A549 (cell line): ENCODE measurements around the gene MAP7D1.

Experiments used
- EHMT2 ChIP-seq: fragments of 200-600 bp; sonication (generic); IDR thresholded peaks from 2 replicates; pipeline ENCODE4 v1.6.1; 2016; ENCODE audit warnings: antibody characterized with exemption, low read depth, mild to moderate bottlenecking, moderate library complexity
- EP300 ChIP-seq, 2 experiments: fragments of >200 bp; sonication (Bioruptor Twin); formaldehyde crosslinking; IDR thresholded peaks; 2 replicates in 1 of 2; 3 replicates in 1 of 2; pipeline ENCODE4 v1.6.1; 2016 to 2017
- HOXA7 ChIP-seq: fragments of 250-450 bp; sonication (Bioruptor Pico); IDR thresholded peaks from 2 replicates; pipeline ENCODE4 v1.5.0; 2020; ENCODE audit warnings: mild to moderate bottlenecking, moderate library complexity
- JUNB ChIP-seq: fragments of >200 bp; sonication (Bioruptor Twin); formaldehyde crosslinking; IDR thresholded peaks from 2 replicates; pipeline ENCODE4 v1.6.1; 2016
- MYC ChIP-seq: IDR thresholded peaks from 2 replicates; pipeline ENCODE4 v1.6.1; 2012; ENCODE audit warnings: mild to moderate bottlenecking, inconsistent platforms, low read length, improper control_type of control experiment, borderline replicate concordance
- PBX3 ChIP-seq: IDR thresholded peaks from 2 replicates; pipeline ENCODE4 v1.6.1; 2012
- PHF8 ChIP-seq: fragments of 200-600 bp; sonication (generic); IDR thresholded peaks from 2 replicates; pipeline ENCODE4 v1.6.1; 2016; ENCODE audit warnings: low read depth, mild to moderate bottlenecking, antibody characterized with exemption, moderate library complexity, borderline replicate concordance
- POLR2AphosphoS2 ChIP-seq: conservative IDR thresholded peaks from 2 replicates; pipeline ENCODE4 v1.6.1; 2012; ENCODE audit warnings: low read length, improper control_type of control experiment, inconsistent platforms
- RAD21 ChIP-seq, 2 experiments: fragments of >200 bp in 1 of 2; sonication (Bioruptor Twin) in 1 of 2; formaldehyde crosslinking in 1 of 2; IDR thresholded peaks in 1 of 2; conservative IDR thresholded peaks in 1 of 2; 2 replicates in 1 of 2; 3 replicates in 1 of 2; pipeline ENCODE4 v1.6.1; 2012 to 2018; ENCODE audit warnings: inconsistent platforms in 1 of 2
- SMC3 ChIP-seq: fragments of >200 bp; sonication (Bioruptor Twin); formaldehyde crosslinking; IDR thresholded peaks from 3 replicates; pipeline ENCODE4 v1.6.1; 2018; ENCODE audit warnings: inconsistent platforms
- TFCP2L1 ChIP-seq: fragments of 250-450 bp; sonication (Bioruptor Pico); IDR thresholded peaks from 2 replicates; pipeline ENCODE4 v1.5.0; 2021; ENCODE audit warnings: mild to moderate bottlenecking
- TF ChIP-seq, protein P1 (sequence below): fragments of >200 bp; sonication (Bioruptor Twin); formaldehyde crosslinking; IDR thresholded peaks from 3 replicates; pipeline ENCODE4 v1.5.1; 2016
- TF ChIP-seq, protein P2 (sequence below): fragments of 450-650 bp; IDR thresholded peaks from 2 replicates; pipeline ENCODE4 v1.6.1; 2014; ENCODE audit warnings: antibody characterized with exemption

DNA sequence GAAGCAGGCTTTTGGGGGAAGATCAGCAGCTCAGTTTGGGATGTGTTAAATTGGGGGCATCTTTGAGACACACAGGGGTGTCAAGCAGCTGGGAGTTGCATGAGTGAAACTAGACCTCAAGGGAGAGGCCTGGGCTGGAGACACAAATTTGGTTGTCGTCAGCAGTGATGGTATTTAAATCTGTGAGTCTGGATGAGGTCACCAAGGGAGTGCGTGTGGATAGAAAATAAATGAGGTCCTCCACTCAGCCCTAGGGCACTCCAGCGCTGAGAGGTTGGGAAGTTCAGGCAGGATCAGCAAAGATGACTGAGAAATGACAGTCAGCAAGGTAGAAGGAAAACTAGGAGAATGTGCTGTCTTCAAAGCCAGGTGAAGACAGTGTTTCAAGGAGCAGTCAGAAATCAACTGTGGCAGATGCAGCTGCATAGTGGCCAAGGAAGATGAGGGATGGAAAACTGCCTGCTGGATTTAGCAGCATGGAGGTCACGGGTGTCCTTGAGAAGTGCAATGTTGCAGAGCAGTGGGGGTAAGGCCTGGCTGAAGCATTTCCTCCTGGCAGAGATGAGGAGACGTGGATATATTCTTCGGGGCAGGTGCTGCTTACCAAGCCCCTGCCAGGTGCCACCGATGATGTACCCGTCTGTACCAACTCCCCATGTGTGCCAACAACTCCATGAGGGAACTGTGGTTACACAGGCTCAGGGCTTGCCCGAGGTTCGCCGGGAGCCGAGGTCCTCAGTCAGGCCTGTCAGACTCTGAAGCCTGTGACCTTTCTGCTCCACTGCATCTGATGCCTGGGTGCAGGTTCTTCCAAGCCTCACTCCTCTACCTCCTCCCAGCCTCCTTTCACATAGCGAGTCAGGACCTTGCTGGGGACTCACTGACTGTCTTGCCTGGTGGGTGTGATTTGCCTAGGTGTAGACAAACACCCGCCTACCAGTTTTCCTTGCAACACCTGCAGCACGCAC is 11.3 kb downstream of the MAP7D1 start:
- TF ChIP-seq JUNB (no peak), EP300 (IDR thresholded peaks at IDR 0.05) (no peak), PBX3 (no peak), TFCP2L1 (CRISPR knock-in tag) (no peak), HOXA7 (CRISPR knock-in tag) (no peak), PHF8 (no peak), MYC (no peak), EHMT2 (no peak), POLR2AphosphoS2 (no peak), RAD21 (conservative IDR thresholded peaks at IDR 0.05 in 1 of 2, IDR thresholded peaks at IDR 0.05 in 1 of 2) (no peak), SMC3 (no peak)
- TF ChIP-seq, protein P1, sequence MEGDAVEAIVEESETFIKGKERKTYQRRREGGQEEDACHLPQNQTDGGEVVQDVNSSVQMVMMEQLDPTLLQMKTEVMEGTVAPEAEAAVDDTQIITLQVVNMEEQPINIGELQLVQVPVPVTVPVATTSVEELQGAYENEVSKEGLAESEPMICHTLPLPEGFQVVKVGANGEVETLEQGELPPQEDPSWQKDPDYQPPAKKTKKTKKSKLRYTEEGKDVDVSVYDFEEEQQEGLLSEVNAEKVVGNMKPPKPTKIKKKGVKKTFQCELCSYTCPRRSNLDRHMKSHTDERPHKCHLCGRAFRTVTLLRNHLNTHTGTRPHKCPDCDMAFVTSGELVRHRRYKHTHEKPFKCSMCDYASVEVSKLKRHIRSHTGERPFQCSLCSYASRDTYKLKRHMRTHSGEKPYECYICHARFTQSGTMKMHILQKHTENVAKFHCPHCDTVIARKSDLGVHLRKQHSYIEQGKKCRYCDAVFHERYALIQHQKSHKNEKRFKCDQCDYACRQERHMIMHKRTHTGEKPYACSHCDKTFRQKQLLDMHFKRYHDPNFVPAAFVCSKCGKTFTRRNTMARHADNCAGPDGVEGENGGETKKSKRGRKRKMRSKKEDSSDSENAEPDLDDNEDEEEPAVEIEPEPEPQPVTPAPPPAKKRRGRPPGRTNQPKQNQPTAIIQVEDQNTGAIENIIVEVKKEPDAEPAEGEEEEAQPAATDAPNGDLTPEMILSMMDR = no peak
- TF ChIP-seq, protein P2, sequence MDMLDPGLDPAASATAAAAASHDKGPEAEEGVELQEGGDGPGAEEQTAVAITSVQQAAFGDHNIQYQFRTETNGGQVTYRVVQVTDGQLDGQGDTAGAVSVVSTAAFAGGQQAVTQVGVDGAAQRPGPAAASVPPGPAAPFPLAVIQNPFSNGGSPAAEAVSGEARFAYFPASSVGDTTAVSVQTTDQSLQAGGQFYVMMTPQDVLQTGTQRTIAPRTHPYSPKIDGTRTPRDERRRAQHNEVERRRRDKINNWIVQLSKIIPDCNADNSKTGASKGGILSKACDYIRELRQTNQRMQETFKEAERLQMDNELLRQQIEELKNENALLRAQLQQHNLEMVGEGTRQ = no peak
